HepG2 (cell line): Measurements from ENCODE around the gene KANK3. TPM values are rescaled to one million over a fixed set of nuclear protein-coding genes. Genes with fewer than 3 reads are reported as not detected.

Experiments used
- ATAC-seq: fragments of 200-7000 bp; cut with Tn5 transposase; 3 replicates; pipeline ENCODE4 v1.9.1; 2020; ENCODE audit warnings: mild to moderate bottlenecking, moderate library complexity
- BruUV-seq: library from RNA; stranded (reverse); fragments of 400-500 nt; replicated peaks from 2 replicates; lab custom pipeline; 2021; lab: Mats Ljungman, UMichigan
- CTCF ChIA-PET: fragments of 300-600 bp; formaldehyde crosslinking; extraction: SDS; loops from one replicate; lab custom pipeline; 2021; ENCODE audit warnings: low total read pairs, inconsistent platforms, low intra/inter-chr PET ratio; lab: Yijun Ruan, JAX
- POLR2A ChIA-PET: fragments of 350-600 bp; sonication (Branson Sonifier 250); formaldehyde crosslinking; loops from one replicate; lab custom pipeline; 2020; ENCODE audit warnings: antibody characterized with exemption, inconsistent platforms; lab: Yijun Ruan, JAX
- DNase-seq: peaks from one replicate; pipeline ENCODE4 v3.0.0-alpha.2; 2015; ENCODE audit warnings: low spot score
- FAIRE-seq: peaks from 3 replicates; lab custom pipeline; 2011; peaks lifted over from hg19 to GRCh38; lab: Jason Lieb, UNC
- H2AFZ ChIP-seq: one replicate; pipeline ENCODE4 v1.6.1; 2011; ENCODE audit warnings: low read length, inconsistent platforms
- H3K27ac ChIP-seq: fragments of 300-600 bp; 3 replicates; pipeline ENCODE4 v1.8.0; 2011; ENCODE audit warnings: mixed run types, mild to moderate bottlenecking, mixed read lengths, low read length, inconsistent platforms; ENCODE audit not compliant: insufficient read depth; ENCODE audit errors: extremely low read length
- H3K27me3 ChIP-seq, 2 experiments: fragments of 200-600 bp in 1 of 2; 2 replicates in 1 of 2; 3 replicates in 1 of 2; pipeline versions ENCODE4 v1.6.0 to v1.8.0; 2011; ENCODE audit warnings: low read length in 2 of 2, mild to moderate bottlenecking in 2 of 2, moderate library complexity in 2 of 2, inconsistent platforms in 1 of 2; ENCODE audit not compliant: insufficient read depth in 2 of 2, control insufficient read depth in 1 of 2
- H3K36me3 ChIP-seq, 2 experiments: fragments of 200-600 bp in 1 of 2; replicated peaks in 1 of 2; 2 replicates in 1 of 2; 3 replicates in 1 of 2; pipeline versions ENCODE4 v1.5.1 to v1.8.0; 2011; ENCODE audit warnings: low read length in 2 of 2, inconsistent platforms in 1 of 2; ENCODE audit not compliant: insufficient read depth in 2 of 2, control insufficient read depth in 1 of 2
- H3K4me1 ChIP-seq: 2 replicates; pipeline ENCODE4 v1.5.1; 2012; ENCODE audit warnings: low read length, inconsistent platforms; ENCODE audit not compliant: insufficient read depth
- H3K4me2 ChIP-seq: 2 replicates; pipeline ENCODE4 v1.6.0; 2011; ENCODE audit warnings: low read depth, low read length, inconsistent platforms
- H3K4me3 ChIP-seq, 3 experiments: fragments of 200-600 bp in 1 of 3; sonication (generic), shearing (Covaris generic) in 1 of 3; replicated peaks in 1 of 3; 2 replicates each; pipeline ENCODE4 v1.5.1; 2011 to 2016; ENCODE audit warnings: low read length in 3 of 3, inconsistent platforms in 2 of 3, low read depth in 2 of 3, mild to moderate bottlenecking in 2 of 3, control low read depth in 1 of 3, mixed read lengths in 1 of 3; ENCODE audit not compliant: insufficient read depth in 1 of 3
- H3K79me2 ChIP-seq: one replicate; pipeline ENCODE4 v1.6.1; 2011; ENCODE audit warnings: low read length, inconsistent platforms; ENCODE audit not compliant: insufficient read depth
- H3K9ac ChIP-seq: 2 replicates; pipeline ENCODE4 v1.6.0; 2011; ENCODE audit warnings: mild to moderate bottlenecking, low read depth, low read length, inconsistent platforms; ENCODE audit not compliant: insufficient read depth
- H3K9me3 ChIP-seq: 2 replicates; pipeline ENCODE4 v1.5.1; 2012; ENCODE audit warnings: mild to moderate bottlenecking, low read length
- H4K20me1 ChIP-seq: 2 replicates; pipeline ENCODE4 v1.6.0; 2011; ENCODE audit warnings: inconsistent platforms, mild to moderate bottlenecking, low read length, moderate library complexity; ENCODE audit not compliant: insufficient read depth
- CENPX ChIP-seq: sonication (generic); formaldehyde crosslinking; IDR thresholded peaks from 2 replicates; pipeline ENCODE4 v1.9.0; 2021; ENCODE audit warnings: mild to moderate bottlenecking, missing genetic modification reagents, moderate library complexity
- PITX1 ChIP-seq: sonication (generic); formaldehyde crosslinking; IDR thresholded peaks from 2 replicates; pipeline ENCODE4 v1.5.1; 2020; ENCODE audit warnings: mild to moderate bottlenecking, missing genetic modification reagents
- POLR2G ChIP-seq: fragments of 200-400 bp; formaldehyde crosslinking; IDR thresholded peaks from 2 replicates; pipeline ENCODE4 v1.6.1; 2018; ENCODE audit warnings: mild to moderate bottlenecking, low read depth, low read length, moderate library complexity
- SP140L ChIP-seq: sonication (generic); formaldehyde crosslinking; IDR thresholded peaks from 2 replicates; pipeline ENCODE4 v1.4.0; 2020; ENCODE audit warnings: missing genetic modification reagents, borderline replicate concordance
- SRF ChIP-seq: IDR thresholded peaks from 2 replicates; pipeline ENCODE4 v1.6.1; 2011; ENCODE audit warnings: mild to moderate bottlenecking, low read depth, low read length, moderate library complexity
- SYNCRIP ChIP-seq: fragments of 200-400 bp; formaldehyde crosslinking; IDR thresholded peaks from 2 replicates; pipeline ENCODE4 v1.6.1; 2018; ENCODE audit warnings: mild to moderate bottlenecking, low read depth, low read length; ENCODE audit not compliant: insufficient read depth
- ZNF121 ChIP-seq: sonication (generic); formaldehyde crosslinking; IDR thresholded peaks from 2 replicates; pipeline ENCODE4 v1.5.0; 2020; ENCODE audit warnings: mild to moderate bottlenecking, missing genetic modification reagents
- ZNF263 ChIP-seq: sonication (generic); formaldehyde crosslinking; IDR thresholded peaks from 2 replicates; pipeline ENCODE4 v1.4.0; 2020; ENCODE audit warnings: missing genetic modification reagents
- ZNF468 ChIP-seq: sonication (generic); formaldehyde crosslinking; IDR thresholded peaks from 2 replicates; pipeline ENCODE4 v1.8.0; 2022; ENCODE audit warnings: mild to moderate bottlenecking, moderate library complexity, missing genetic modification reagents
- ZSCAN5A ChIP-seq: sonication (generic); formaldehyde crosslinking; IDR thresholded peaks from 2 replicates; pipeline ENCODE4 v1.8.0; 2022; ENCODE audit warnings: mild to moderate bottlenecking, missing genetic modification reagents, borderline replicate concordance
- WGBS: methylation state at CpG from one replicate; pipeline ENCODE4 v1.1.6; 2017; ENCODE audit warnings: low lambda C conversion rate; 5-methylcytosine and 5-hydroxymethylcytosine counted together
- in situ Hi-C: cut with HindIII; loops from 2 replicates; pipeline ENCODE4 v1.10.0; 2017; ENCODE audit warnings: low pct_unique_long_range_greater_than_20kb; ENCODE audit not compliant: extremely low pct_ligation_motif_present
- intact Hi-C: fragments of 100-400 bp; cut with micrococcal nuclease; formaldehyde crosslinking; loops from one replicate; pipeline ENCODE4 v1.10.0; 2022; ENCODE audit not compliant: unreplicated experiment
- polyA plus RNA-seq, 8 experiments: library from polyadenylated mRNA; depleted of rRNA in 3 of 8; stranded (reverse) in 7 of 8; unstranded in 1 of 8; fragments of >200 nt; fragmentation: Illumina TruSeq in 4 of 8; extraction: Trizol in 4 of 8; gene quantifications; 2 replicates each; pipeline versions ENCODE4 v1.2.1 to v1.2.3, GENCODE V29; 2011 to 2016; ENCODE audit warnings: low read depth in 4 of 8, missing spikeins in 1 of 8, mixed read lengths in 1 of 8; ENCODE audit not compliant: insufficient read depth in 1 of 8
- total RNA-seq, 5 experiments: library from RNA; depleted of rRNA; stranded (reverse); fragments of >200 nt; fragmentation: Illumina TruSeq; extraction: Trizol; gene quantifications; 2 replicates each; pipeline ENCODE4 v1.2.3, GENCODE V29; 2016; ENCODE audit warnings: low read depth in 1 of 5
- TF ChIP-seq, protein P1 (sequence below): sonication (generic); formaldehyde crosslinking; IDR thresholded peaks from 2 replicates; pipeline ENCODE4 v1.4.0; 2020; ENCODE audit warnings: missing genetic modification reagents
- TF ChIP-seq, protein P2 (sequence below): sonication (generic); formaldehyde crosslinking; IDR thresholded peaks from 2 replicates; pipeline ENCODE4 v1.4.0; 2020; ENCODE audit warnings: missing genetic modification reagents
- TF ChIP-seq, protein P3 (sequence below): sonication (generic); formaldehyde crosslinking; IDR thresholded peaks from 2 replicates; pipeline ENCODE4 v1.5.0; 2020; ENCODE audit warnings: missing genetic modification reagents

The KANK3 gene
- total and polyA plus RNA-seq, 2 of the 13 experiments (the other 11 are each of a cell fraction or from before 2014, with no cell fraction given), result 0.15 to 0.20 TPM

DNA sequence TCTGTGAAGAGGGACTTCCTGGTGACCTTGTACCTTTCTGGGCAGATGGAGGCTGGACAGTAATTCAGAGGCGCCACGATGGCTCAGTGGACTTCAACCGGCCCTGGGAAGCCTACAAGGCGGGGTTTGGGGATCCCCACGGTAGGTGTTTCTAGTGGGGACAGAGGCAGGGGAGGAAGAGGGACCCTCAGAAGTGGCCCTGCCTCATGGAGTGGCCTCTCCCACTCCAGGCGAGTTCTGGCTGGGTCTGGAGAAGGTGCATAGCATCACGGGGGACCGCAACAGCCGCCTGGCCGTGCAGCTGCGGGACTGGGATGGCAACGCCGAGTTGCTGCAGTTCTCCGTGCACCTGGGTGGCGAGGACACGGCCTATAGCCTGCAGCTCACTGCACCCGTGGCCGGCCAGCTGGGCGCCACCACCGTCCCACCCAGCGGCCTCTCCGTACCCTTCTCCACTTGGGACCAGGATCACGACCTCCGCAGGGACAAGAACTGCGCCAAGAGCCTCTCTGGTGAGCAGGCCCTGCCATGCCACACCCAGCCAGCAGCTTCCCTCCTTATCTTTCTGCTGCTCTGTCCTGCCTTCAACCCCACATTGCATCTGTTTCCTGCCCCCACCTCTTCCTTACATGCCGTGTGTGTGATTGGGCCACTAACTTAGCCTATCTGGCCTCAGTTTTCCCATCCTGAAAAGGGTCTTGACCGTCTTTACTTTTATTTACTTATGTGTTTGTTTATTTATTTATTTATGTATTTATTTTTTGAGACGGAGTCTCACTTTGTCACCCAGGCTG lies 28.1 kb upstream of the KANK3 start (continued):
- TF ChIP-seq, protein P1, sequence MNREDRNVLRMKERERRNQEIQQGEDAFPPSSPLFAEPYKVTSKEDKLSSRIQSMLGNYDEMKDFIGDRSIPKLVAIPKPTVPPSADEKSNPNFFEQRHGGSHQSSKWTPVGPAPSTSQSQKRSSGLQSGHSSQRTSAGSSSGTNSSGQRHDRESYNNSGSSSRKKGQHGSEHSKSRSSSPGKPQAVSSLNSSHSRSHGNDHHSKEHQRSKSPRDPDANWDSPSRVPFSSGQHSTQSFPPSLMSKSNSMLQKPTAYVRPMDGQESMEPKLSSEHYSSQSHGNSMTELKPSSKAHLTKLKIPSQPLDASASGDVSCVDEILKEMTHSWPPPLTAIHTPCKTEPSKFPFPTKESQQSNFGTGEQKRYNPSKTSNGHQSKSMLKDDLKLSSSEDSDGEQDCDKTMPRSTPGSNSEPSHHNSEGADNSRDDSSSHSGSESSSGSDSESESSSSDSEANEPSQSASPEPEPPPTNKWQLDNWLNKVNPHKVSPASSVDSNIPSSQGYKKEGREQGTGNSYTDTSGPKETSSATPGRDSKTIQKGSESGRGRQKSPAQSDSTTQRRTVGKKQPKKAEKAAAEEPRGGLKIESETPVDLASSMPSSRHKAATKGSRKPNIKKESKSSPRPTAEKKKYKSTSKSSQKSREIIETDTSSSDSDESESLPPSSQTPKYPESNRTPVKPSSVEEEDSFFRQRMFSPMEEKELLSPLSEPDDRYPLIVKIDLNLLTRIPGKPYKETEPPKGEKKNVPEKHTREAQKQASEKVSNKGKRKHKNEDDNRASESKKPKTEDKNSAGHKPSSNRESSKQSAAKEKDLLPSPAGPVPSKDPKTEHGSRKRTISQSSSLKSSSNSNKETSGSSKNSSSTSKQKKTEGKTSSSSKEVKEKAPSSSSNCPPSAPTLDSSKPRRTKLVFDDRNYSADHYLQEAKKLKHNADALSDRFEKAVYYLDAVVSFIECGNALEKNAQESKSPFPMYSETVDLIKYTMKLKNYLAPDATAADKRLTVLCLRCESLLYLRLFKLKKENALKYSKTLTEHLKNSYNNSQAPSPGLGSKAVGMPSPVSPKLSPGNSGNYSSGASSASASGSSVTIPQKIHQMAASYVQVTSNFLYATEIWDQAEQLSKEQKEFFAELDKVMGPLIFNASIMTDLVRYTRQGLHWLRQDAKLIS (CRISPR knock-in tag), result no peak
- no peak for TF ChIP-seq ZNF468
- TF ChIP-seq, protein P2, sequence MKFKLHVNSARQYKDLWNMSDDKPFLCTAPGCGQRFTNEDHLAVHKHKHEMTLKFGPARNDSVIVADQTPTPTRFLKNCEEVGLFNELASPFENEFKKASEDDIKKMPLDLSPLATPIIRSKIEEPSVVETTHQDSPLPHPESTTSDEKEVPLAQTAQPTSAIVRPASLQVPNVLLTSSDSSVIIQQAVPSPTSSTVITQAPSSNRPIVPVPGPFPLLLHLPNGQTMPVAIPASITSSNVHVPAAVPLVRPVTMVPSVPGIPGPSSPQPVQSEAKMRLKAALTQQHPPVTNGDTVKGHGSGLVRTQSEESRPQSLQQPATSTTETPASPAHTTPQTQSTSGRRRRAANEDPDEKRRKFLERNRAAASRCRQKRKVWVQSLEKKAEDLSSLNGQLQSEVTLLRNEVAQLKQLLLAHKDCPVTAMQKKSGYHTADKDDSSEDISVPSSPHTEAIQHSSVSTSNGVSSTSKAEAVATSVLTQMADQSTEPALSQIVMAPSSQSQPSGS, result no peak

GRCh38 chr19:8370176-8371010 lies 27.3 kb upstream of the KANK3 start:
- Histone ChIP-seq H3K4me2 (peak overlapping the region; percentile 37; the same call in 1 of the 2 replicates), H3K9me3 (no peaks in the 10 kb centered on the region), H3K36me3 (peaks cover 0 to 5% of the 10 kb centered on the region in 2 experiments; a peak in 1 of 5 replicates), H3K27me3 (no peaks in the 10 kb centered on the region), H2AFZ (no peak overlapping the region), H4K20me1 (no peaks in the 10 kb centered on the region), H3K27ac (peak overlapping the region; percentile 65), H3K9ac (peak overlapping the region; percentile 52; the same call in 1 of the 2 replicates), H3K4me3 (no peak overlapping the region), H3K4me1 (peaks cover 79% of the 10 kb centered on the region), H3K79me2 (no peaks in the 10 kb centered on the region)
- BruUV-seq, result no TSS peak
- ATAC-seq (no peak), FAIRE-seq (no peak), DNase-seq (no peak)
- intact Hi-C loops (no loop called here), in situ Hi-C loops (no loop called here)
- WGBS, result 71% methylated on average over 19 of the region's 19 CpGs
- CTCF ChIA-PET, result no interaction called here
- POLR2A ChIA-PET, result interaction anchor here (1.2 to 1.7 kb wide), 4 partner anchors 8 to 24 kb away, joined by 3 to 6 read pairs (median 4); no protein-coding TSS in a partner anchor
- peak; percentile 95 for TF ChIP-seq ZNF263 (CRISPR knock-in tag)
- TF ChIP-seq, protein P3, sequence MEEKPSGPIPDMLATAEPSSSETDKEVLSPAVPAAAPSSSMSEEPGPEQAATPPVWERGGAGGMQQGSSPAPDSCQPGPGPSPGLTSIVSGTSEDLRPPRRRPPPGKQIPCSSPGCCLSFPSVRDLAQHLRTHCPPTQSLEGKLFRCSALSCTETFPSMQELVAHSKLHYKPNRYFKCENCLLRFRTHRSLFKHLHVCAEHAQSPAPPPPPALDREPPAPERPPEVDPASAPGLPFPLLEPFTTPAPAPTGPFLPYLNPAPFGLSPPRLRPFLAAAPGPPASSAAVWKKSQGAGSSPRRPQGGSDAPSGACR, result no peak
- no peak for TF ChIP-seq SP140L (CRISPR knock-in tag)
- TF ChIP-seq ZNF121 (CRISPR knock-in tag), result 0 out of 2 replicates have a peak, but pooled peaks have one; percentile 47
- no peak for TF ChIP-seq SRF
- no peak for TF ChIP-seq POLR2G
- TF ChIP-seq CENPX (CRISPR knock-in tag), result no peak
- TF ChIP-seq PITX1 (CRISPR knock-in tag), result no peak
- TF ChIP-seq ZSCAN5A (CRISPR knock-in tag), result no peak
- TF ChIP-seq SYNCRIP, result no peak
